SK-N-SH (cell line): ENCODE measurements around the gene FBXW8. TPM values are rescaled to one million over a fixed set of nuclear protein-coding genes. Genes with fewer than 3 reads are reported as not detected.
A peak's percentile ranks its signal among the peaks of the same experiment; 100 is the strongest.

Source experiments
- CTCF ChIA-PET: fragments of 300-600, 350-600 bp; formaldehyde crosslinking; extraction: SDS; loops from one replicate; lab custom pipeline; 2021; lab: Yijun Ruan, JAX
- POLR2A ChIA-PET: fragments of 350-600 bp; sonication (Branson Sonifier 250); formaldehyde crosslinking; extraction: SDS; loops from one replicate; lab custom pipeline; 2020; ENCODE audit warnings: antibody characterized with exemption, inconsistent platforms; lab: Yijun Ruan, JAX
- DNase-seq: peaks from one replicate; pipeline ENCODE4 v3.0.0; 2012
- H2AFZ ChIP-seq: fragments of 200-600 bp; sonication (generic); 2 replicates; pipeline ENCODE4 v1.8.1; 2016; ENCODE audit warnings: antibody characterized with exemption, mild to moderate bottlenecking, low read depth
- H3F3A ChIP-seq: fragments of 200-600 bp; sonication (generic); replicated peaks from 2 replicates; pipeline ENCODE3; 2016; ENCODE audit warnings: antibody characterized with exemption, mild to moderate bottlenecking; ENCODE audit not compliant: insufficient read depth
- H3K27ac ChIP-seq, 2 experiments: fragments of 200-500 bp in 1 of 2; fragments of 200-600 bp in 1 of 2; sonication (Bioruptor generic) in 1 of 2; sonication (generic), shearing (Covaris generic) in 1 of 2; 2 replicates each; pipeline versions ENCODE4 v1.5.1 to v1.6.1; 2014 to 2016; ENCODE audit warnings: low read depth in 2 of 2, inconsistent platforms in 1 of 2, low read length in 1 of 2, mild to moderate bottlenecking in 1 of 2, mixed read lengths in 1 of 2
- H3K27me3 ChIP-seq: fragments of 200-600 bp; sonication (generic), shearing (Covaris generic); 2 replicates; pipeline ENCODE4 v1.6.1; 2016; ENCODE audit warnings: mixed run types; ENCODE audit not compliant: insufficient read depth
- H3K36me3 ChIP-seq, 2 experiments: fragments of 200-500 bp in 1 of 2; fragments of 200-600 bp in 1 of 2; sonication (Bioruptor generic) in 1 of 2; sonication (generic) in 1 of 2; replicated peaks in 1 of 2; 2 replicates each; pipeline versions ENCODE3 to v1.5.1; 2014 to 2016; ENCODE audit warnings: low read length in 1 of 2, mild to moderate bottlenecking in 1 of 2; ENCODE audit not compliant: insufficient read depth in 2 of 2, control insufficient read depth in 1 of 2
- H3K4me1 ChIP-seq, 2 experiments: fragments of 200-500 bp in 1 of 2; fragments of 200-600 bp in 1 of 2; sonication (Bioruptor generic) in 1 of 2; sonication (generic), shearing (Covaris generic) in 1 of 2; 2 replicates each; pipeline versions ENCODE4 v1.5.1 to v1.6.1; 2014 to 2016; ENCODE audit warnings: low read depth in 1 of 2, low read length in 1 of 2, mixed run types in 1 of 2; ENCODE audit not compliant: insufficient read depth in 2 of 2, control insufficient read depth in 1 of 2
- H3K4me2 ChIP-seq: fragments of 200-600 bp; sonication (generic), shearing (Covaris generic); 2 replicates; pipeline ENCODE4 v1.6.1; 2017; ENCODE audit warnings: mixed run types
- H3K4me3 ChIP-seq, 2 experiments: fragments of 200-500 bp in 1 of 2; fragments of 200-600 bp in 1 of 2; sonication (Bioruptor generic) in 1 of 2; sonication (generic), shearing (Covaris generic) in 1 of 2; 2 replicates each; pipeline versions ENCODE4 v1.5.1 to v1.8.1; 2014 to 2016; ENCODE audit warnings: low read depth in 2 of 2, inconsistent platforms in 1 of 2, low read length in 1 of 2, mild to moderate bottlenecking in 1 of 2, mixed read lengths in 1 of 2, moderate library complexity in 1 of 2
- H3K79me2 ChIP-seq: fragments of 200-600 bp; sonication (generic); 2 replicates; pipeline ENCODE4 v1.8.1; 2017; ENCODE audit warnings: mild to moderate bottlenecking; ENCODE audit not compliant: insufficient read depth
- H3K9ac ChIP-seq: fragments of 200-600 bp; sonication (generic); 2 replicates; pipeline ENCODE4 v1.6.1; 2017; ENCODE audit warnings: mixed run types
- H3K9me2 ChIP-seq: fragments of 200-600 bp; sonication (generic); 2 replicates; pipeline ENCODE4 v1.6.1; 2017; ENCODE audit warnings: mixed run types
- H3K9me3 ChIP-seq: fragments of 200-600 bp; sonication (generic); 2 replicates; pipeline ENCODE4 v1.6.1; 2017; ENCODE audit warnings: mixed run types, mild to moderate bottlenecking, moderate library complexity
- H4K20me1 ChIP-seq: fragments of 200-600 bp; sonication (generic); 2 replicates; pipeline ENCODE4 v1.6.1; 2017; ENCODE audit warnings: mild to moderate bottlenecking, mixed run types; ENCODE audit not compliant: insufficient read depth
- CTCF ChIP-seq: fragments of 200-600 bp; sonication (generic); IDR thresholded peaks from 2 replicates; pipeline ENCODE4 v1.6.1; 2017; ENCODE audit warnings: antibody characterized with exemption, mild to moderate bottlenecking, moderate library complexity
- EZH2phosphoT487 ChIP-seq: fragments of 200-600 bp; sonication (generic); IDR thresholded peaks from 2 replicates; pipeline ENCODE4 v1.6.1; 2017; ENCODE audit warnings: low read depth, mixed run types, mild to moderate bottlenecking, antibody characterized with exemption, moderate library complexity, borderline replicate concordance
- FOSL2 ChIP-seq: IDR thresholded peaks from 2 replicates; pipeline ENCODE4 v1.4.0; 2012; ENCODE audit warnings: low read depth, mild to moderate bottlenecking, moderate library complexity, borderline replicate concordance
- FOXJ3 ChIP-seq: sonication (generic); formaldehyde crosslinking; IDR thresholded peaks from 2 replicates; pipeline ENCODE4 v1.5.1; 2020; ENCODE audit warnings: mild to moderate bottlenecking, missing genetic modification reagents
- FOXM1 ChIP-seq: IDR thresholded peaks from 2 replicates; pipeline ENCODE4 v1.4.0; 2012; ENCODE audit warnings: low read depth, mild to moderate bottlenecking
- GATA2 ChIP-seq: sonication (generic); formaldehyde crosslinking; IDR thresholded peaks from 2 replicates; pipeline ENCODE4 v1.5.0; 2020; ENCODE audit warnings: mild to moderate bottlenecking, missing genetic modification reagents
- IRF3 ChIP-seq: fragments of 150-350 bp; IDR thresholded peaks from 2 replicates; pipeline ENCODE4 v1.6.1; 2016; ENCODE audit warnings: mild to moderate bottlenecking, low read depth, low read length
- JUND ChIP-seq: IDR thresholded peaks from 2 replicates; pipeline ENCODE4 v1.4.0; 2012
- MEF2A ChIP-seq: IDR thresholded peaks from 2 replicates; pipeline ENCODE4 v1.4.0; 2012; ENCODE audit warnings: low read depth, borderline replicate concordance
- MXI1 ChIP-seq: IDR thresholded peaks from 2 replicates; pipeline ENCODE4 v1.6.1; 2012; ENCODE audit warnings: mild to moderate bottlenecking, low read depth, low read length, improper control_type of control experiment
- NRF1 ChIP-seq: IDR thresholded peaks from 2 replicates; pipeline ENCODE4 v1.6.1; 2012; ENCODE audit warnings: low read depth, mild to moderate bottlenecking, low read length
- POLR2AphosphoS5 ChIP-seq: IDR thresholded peaks from 2 replicates; pipeline ENCODE4 v1.6.1; 2012; ENCODE audit warnings: low read depth, low read length
- RAD21 ChIP-seq: IDR thresholded peaks from 2 replicates; pipeline ENCODE4 v1.6.1; 2012; ENCODE audit warnings: mild to moderate bottlenecking, low read length
- RCOR1 ChIP-seq: fragments of 150-350 bp; IDR thresholded peaks from 2 replicates; pipeline ENCODE4 v1.6.1; 2017; ENCODE audit warnings: antibody characterized with exemption, low read length
- SIN3A ChIP-seq: IDR thresholded peaks from 2 replicates; pipeline ENCODE4 v1.6.1; 2012; ENCODE audit warnings: low read depth, mild to moderate bottlenecking, low read length, moderate library complexity, borderline replicate concordance
- SMC3 ChIP-seq: IDR thresholded peaks from 2 replicates; pipeline ENCODE4 v1.6.1; 2012; ENCODE audit warnings: low read depth, low read length, improper control_type of control experiment
- TAF1 ChIP-seq: IDR thresholded peaks from 2 replicates; pipeline ENCODE4 v1.6.1; 2012; ENCODE audit warnings: low read depth, mild to moderate bottlenecking, low read length, moderate library complexity, borderline replicate concordance
- TCF12 ChIP-seq: IDR thresholded peaks from 2 replicates; pipeline ENCODE4 v1.4.0; 2012
- ZBTB33 ChIP-seq: IDR thresholded peaks from 2 replicates; pipeline ENCODE4 v1.4.0; 2012; ENCODE audit warnings: low read depth, borderline replicate concordance
- WGBS: methylation state at CpG from one replicate; pipeline ENCODE4 v1.1.6; 2017; ENCODE audit warnings: low lambda C conversion rate; 5-methylcytosine and 5-hydroxymethylcytosine counted together
- polyA plus RNA-seq, 3 experiments: library from polyadenylated mRNA; depleted of rRNA; stranded (reverse); fragments of >200 nt; gene quantifications; 2 replicates each; pipeline ENCODE4 v1.2.3, GENCODE V29; 2012
- TF ChIP-seq, protein P1 (sequence below): IDR thresholded peaks from 2 replicates; pipeline ENCODE4 v1.6.1; 2012; ENCODE audit warnings: mild to moderate bottlenecking, low read depth, low read length, moderate library complexity

The FBXW8 gene
- polyA plus RNA-seq, 1 of the 3 experiments (the other 2 are of a cell fraction) = 15.6 TPM

- H3F3A ChIP-seq = no peaks in the 10 kb centered on the region
- H3K27ac ChIP-seq = no peak overlapping the region
- peaks cover 35% of the 10 kb centered on the region for H3K27me3 ChIP-seq
- ChIA-PET POLR2A (interaction anchor here (0.6 kb wide), 1 partner anchor 20 kb away, joined by 3 read pairs; no protein-coding TSS in a partner anchor), CTCF (interaction anchor here (3.2 kb wide), 1 partner anchor 13 kb away, joined by 16 read pairs; no protein-coding TSS in a partner anchor)
- TF ChIP-seq MXI1 = no peak
- TF ChIP-seq, protein P1, sequence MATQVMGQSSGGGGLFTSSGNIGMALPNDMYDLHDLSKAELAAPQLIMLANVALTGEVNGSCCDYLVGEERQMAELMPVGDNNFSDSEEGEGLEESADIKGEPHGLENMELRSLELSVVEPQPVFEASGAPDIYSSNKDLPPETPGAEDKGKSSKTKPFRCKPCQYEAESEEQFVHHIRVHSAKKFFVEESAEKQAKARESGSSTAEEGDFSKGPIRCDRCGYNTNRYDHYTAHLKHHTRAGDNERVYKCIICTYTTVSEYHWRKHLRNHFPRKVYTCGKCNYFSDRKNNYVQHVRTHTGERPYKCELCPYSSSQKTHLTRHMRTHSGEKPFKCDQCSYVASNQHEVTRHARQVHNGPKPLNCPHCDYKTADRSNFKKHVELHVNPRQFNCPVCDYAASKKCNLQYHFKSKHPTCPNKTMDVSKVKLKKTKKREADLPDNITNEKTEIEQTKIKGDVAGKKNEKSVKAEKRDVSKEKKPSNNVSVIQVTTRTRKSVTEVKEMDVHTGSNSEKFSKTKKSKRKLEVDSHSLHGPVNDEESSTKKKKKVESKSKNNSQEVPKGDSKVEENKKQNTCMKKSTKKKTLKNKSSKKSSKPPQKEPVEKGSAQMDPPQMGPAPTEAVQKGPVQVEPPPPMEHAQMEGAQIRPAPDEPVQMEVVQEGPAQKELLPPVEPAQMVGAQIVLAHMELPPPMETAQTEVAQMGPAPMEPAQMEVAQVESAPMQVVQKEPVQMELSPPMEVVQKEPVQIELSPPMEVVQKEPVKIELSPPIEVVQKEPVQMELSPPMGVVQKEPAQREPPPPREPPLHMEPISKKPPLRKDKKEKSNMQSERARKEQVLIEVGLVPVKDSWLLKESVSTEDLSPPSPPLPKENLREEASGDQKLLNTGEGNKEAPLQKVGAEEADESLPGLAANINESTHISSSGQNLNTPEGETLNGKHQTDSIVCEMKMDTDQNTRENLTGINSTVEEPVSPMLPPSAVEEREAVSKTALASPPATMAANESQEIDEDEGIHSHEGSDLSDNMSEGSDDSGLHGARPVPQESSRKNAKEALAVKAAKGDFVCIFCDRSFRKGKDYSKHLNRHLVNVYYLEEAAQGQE = no peak
- no peak for TF ChIP-seq SMC3
- no peak for TF ChIP-seq EZH2phosphoT487
- TF ChIP-seq POLR2AphosphoS5 = no peak
- TF ChIP-seq FOXJ3 (CRISPR knock-in tag) = no peak
- TF ChIP-seq TAF1 = no peak
- no peak for TF ChIP-seq FOXM1
- no peak for TF ChIP-seq ZBTB33
- TF ChIP-seq SIN3A = no peak
- TF ChIP-seq RAD21 = no peak
- TF ChIP-seq RCOR1 = no peak
- TF ChIP-seq IRF3 = no peak
- TF ChIP-seq CTCF = no peak
- no peak for TF ChIP-seq TCF12
- no peak for TF ChIP-seq GATA2 (CRISPR knock-in tag)
- no peak for TF ChIP-seq NRF1
- no peak for TF ChIP-seq MEF2A
- no peak for TF ChIP-seq JUND
- no peak for TF ChIP-seq FOSL2
- no peaks in the 10 kb centered on the region for H3K9me3 ChIP-seq
- peaks cover 0 to 15% of the 10 kb centered on the region in 2 experiments; a peak in 1 of 4 replicates for H3K4me1 ChIP-seq
- no peak overlapping the region for H2AFZ ChIP-seq
- no peaks in the 10 kb centered on the region for H3K36me3 ChIP-seq
- no peaks in the 10 kb centered on the region for H3K79me2 ChIP-seq
- peak; percentile 57 for DNase-seq
- H4K20me1 ChIP-seq = 0 out of 2 replicates have a peak, but pooled peaks cover 6% of the 10 kb centered on the region
- H3K9me2 ChIP-seq = no peaks in the 10 kb centered on the region
- 43% methylated on average over 18 of the region's 19 CpGs for WGBS
- no peak overlapping the region for H3K4me2 ChIP-seq
- H3K4me3 ChIP-seq = no peak overlapping the region
- H3K9ac ChIP-seq = no peak overlapping the region
Measured at GRCh38 chr12:116876151-116876869, 34.4 kb upstream of the FBXW8 start.
